Erythroblast (primary cell): ENCODE data around the gene FXYD3.

ENCODE experiments used
- GATA1 ChIP-seq: IDR thresholded peaks from 2 replicates; pipeline ENCODE4 v1.6.1; 2011; ENCODE audit warnings: low read depth, mild to moderate bottlenecking, control low read depth, low read length, moderate library complexity
- POLR2A ChIP-seq: IDR thresholded peaks from 2 replicates; pipeline ENCODE4 v1.6.1; 2011; ENCODE audit warnings: mild to moderate bottlenecking, low read length

DNA sequence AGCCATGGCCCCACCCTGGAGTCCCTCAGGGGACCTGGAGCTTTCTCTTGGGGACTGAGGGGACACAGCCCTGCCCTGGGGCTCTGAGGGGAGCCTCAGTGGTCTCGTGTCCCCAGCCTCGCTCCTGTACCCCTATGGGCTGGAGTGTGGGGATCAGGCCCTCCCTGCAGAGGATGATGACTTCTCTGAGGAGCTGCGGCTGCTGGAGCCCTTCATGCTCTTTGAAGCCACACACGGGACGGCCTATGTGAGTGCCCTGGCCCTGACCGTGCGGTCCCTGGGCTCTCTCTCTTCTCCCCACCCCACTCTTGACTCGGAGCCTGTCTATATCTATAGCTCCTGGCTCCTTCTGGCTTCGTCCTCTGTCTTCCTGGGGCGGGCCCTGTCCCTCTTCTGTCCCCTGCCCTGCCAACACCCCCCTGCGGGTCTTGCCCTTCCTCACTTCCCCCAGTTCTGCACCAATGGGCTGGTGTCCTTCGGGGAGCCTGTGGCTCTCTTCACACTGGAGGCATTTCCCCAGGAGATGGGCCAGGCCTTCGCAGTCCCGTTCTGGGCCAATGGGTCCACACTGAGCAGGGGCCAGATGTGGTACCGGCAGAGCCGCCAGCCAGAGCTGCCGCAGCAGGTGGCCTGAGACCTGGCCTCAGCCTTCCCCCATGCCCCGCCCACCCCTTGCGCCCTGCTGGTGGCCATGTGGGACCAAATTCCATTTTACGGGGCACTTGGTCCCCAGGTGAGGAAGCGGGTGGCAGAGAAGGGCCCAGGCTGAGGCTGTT lies 41.0 kb upstream of the FXYD3 start:
- TF ChIP-seq POLR2A, result no peak
- no peak for TF ChIP-seq GATA1
